ENCODE measurements around the gene OTOA. TPM values are rescaled to one million over a fixed set of nuclear protein-coding genes. Genes with fewer than 3 reads are reported as not detected.
"Not testable (repeated sequence)": the region's sequence is repeated elsewhere in the genome, so short reads cannot be mapped to it uniquely, and the experiment has no call there.

Gene OTOA
- 0.11 and 0.14 TPM in 2 replicates for total RNA-seq

GRCh38 chr16:21663889-21664647, at the start of gene OTOA:
Gene OTOA, plus strand, starts transcription at chr16:21663968. Its CDS starts 14,547 bp downstream, at chr16:21678515.
- intact Hi-C loops (cut with micrococcal nuclease): no loop called here

GRCh38 chr16:21614896-21615295, 48.9 kb upstream of the OTOA start:
- intact Hi-C loops (cut with micrococcal nuclease): no loop called here

- intact Hi-C loops (cut with micrococcal nuclease): no loop called here
Measured at GRCh38 chr16:21617607-21618006, 46.2 kb upstream of the OTOA start.

GRCh38 chr16:21618281-21618680, 45.5 kb upstream of the OTOA start:
- intact Hi-C loops (cut with micrococcal nuclease): no loop called here

- intact Hi-C loops (cut with micrococcal nuclease): no loop called here
Measured at GRCh38 chr16:21619765-21620425, 43.9 kb upstream of the OTOA start.

- intact Hi-C loops (cut with micrococcal nuclease): no loop called here
Measured at GRCh38 chr16:21620592-21620991, 43.2 kb upstream of the OTOA start.

GRCh38 chr16:21622545-21622944, 41.2 kb upstream of the OTOA start:
- intact Hi-C loops (cut with micrococcal nuclease): no loop called here

- intact Hi-C loops (cut with micrococcal nuclease): no loop called here
Measured at GRCh38 chr16:21625026-21625425, 38.7 kb upstream of the OTOA start.

GRCh38 chr16:21626659-21627277, 37.0 kb upstream of the OTOA start:
- intact Hi-C loops (cut with micrococcal nuclease): no loop called here

- intact Hi-C loops (cut with micrococcal nuclease): no loop called here
Measured at GRCh38 chr16:21628121-21628726, 35.5 kb upstream of the OTOA start.

GRCh38 chr16:21628772-21629171, 35.0 kb upstream of the OTOA start:
- intact Hi-C loops (cut with micrococcal nuclease): no loop called here

- intact Hi-C loops (cut with micrococcal nuclease): not testable (repeated sequence)
Measured at GRCh38 chr16:21629616-21630539, 33.9 kb upstream of the OTOA start.

GRCh38 chr16:21630866-21631265, 32.9 kb upstream of the OTOA start:
- intact Hi-C loops (cut with micrococcal nuclease): not testable (repeated sequence)

GRCh38 chr16:21631376-21631775, 32.4 kb upstream of the OTOA start:
- intact Hi-C loops (cut with micrococcal nuclease): not testable (repeated sequence)

- intact Hi-C loops (cut with micrococcal nuclease): not testable (repeated sequence)
Measured at GRCh38 chr16:21631951-21632575, 31.7 kb upstream of the OTOA start.

GRCh38 chr16:21634216-21634615, 29.6 kb upstream of the OTOA start:
- intact Hi-C loops (cut with micrococcal nuclease): no loop called here

GRCh38 chr16:21635694-21636093, 28.1 kb upstream of the OTOA start:
- intact Hi-C loops (cut with micrococcal nuclease): not testable (repeated sequence)

GRCh38 chr16:21637032-21637968, 26.5 kb upstream of the OTOA start:
- intact Hi-C loops (cut with micrococcal nuclease): no loop called here

GRCh38 chr16:21638573-21638975, 25.2 kb upstream of the OTOA start:
- intact Hi-C loops (cut with micrococcal nuclease): no loop called here
